HepG2 (cell line): Measurements from ENCODE around the gene ARFGAP3. TPM values are rescaled to one million over a fixed set of nuclear protein-coding genes. Genes with fewer than 3 reads are reported as not detected.

ENCODE experiments used
- ATAC-seq: fragments of 200-7000 bp; cut with Tn5 transposase; 3 replicates; pipeline ENCODE4 v1.9.1; 2020; ENCODE audit warnings: mild to moderate bottlenecking, moderate library complexity
- BruUV-seq: library from RNA; stranded (reverse); fragments of 400-500 nt; replicated peaks from 2 replicates; lab custom pipeline; 2021; lab: Mats Ljungman, UMichigan
- CTCF ChIA-PET: fragments of 300-600 bp; formaldehyde crosslinking; extraction: SDS; loops from one replicate; lab custom pipeline; 2021; ENCODE audit warnings: low total read pairs, inconsistent platforms, low intra/inter-chr PET ratio; lab: Yijun Ruan, JAX
- POLR2A ChIA-PET: fragments of 350-600 bp; sonication (Branson Sonifier 250); formaldehyde crosslinking; loops from one replicate; lab custom pipeline; 2020; ENCODE audit warnings: antibody characterized with exemption, inconsistent platforms; lab: Yijun Ruan, JAX
- DNase-seq: peaks from one replicate; pipeline ENCODE4 v3.0.0-alpha.2; 2015; ENCODE audit warnings: low spot score
- FAIRE-seq: peaks from 3 replicates; lab custom pipeline; 2011; peaks lifted over from hg19 to GRCh38; lab: Jason Lieb, UNC
- H2AFZ ChIP-seq: one replicate; pipeline ENCODE4 v1.6.1; 2011; ENCODE audit warnings: low read length, inconsistent platforms
- H3K27ac ChIP-seq: fragments of 300-600 bp; 3 replicates; pipeline ENCODE4 v1.8.0; 2011; ENCODE audit warnings: mixed run types, mild to moderate bottlenecking, mixed read lengths, low read length, inconsistent platforms; ENCODE audit not compliant: insufficient read depth; ENCODE audit errors: extremely low read length
- H3K27me3 ChIP-seq, 2 experiments: fragments of 200-600 bp in 1 of 2; 2 replicates in 1 of 2; 3 replicates in 1 of 2; pipeline versions ENCODE4 v1.6.0 to v1.8.0; 2011; ENCODE audit warnings: low read length in 2 of 2, mild to moderate bottlenecking in 2 of 2, moderate library complexity in 2 of 2, inconsistent platforms in 1 of 2; ENCODE audit not compliant: insufficient read depth in 2 of 2, control insufficient read depth in 1 of 2
- H3K36me3 ChIP-seq, 2 experiments: fragments of 200-600 bp in 1 of 2; replicated peaks in 1 of 2; 2 replicates in 1 of 2; 3 replicates in 1 of 2; pipeline versions ENCODE4 v1.5.1 to v1.8.0; 2011; ENCODE audit warnings: low read length in 2 of 2, inconsistent platforms in 1 of 2; ENCODE audit not compliant: insufficient read depth in 2 of 2, control insufficient read depth in 1 of 2
- H3K4me1 ChIP-seq: 2 replicates; pipeline ENCODE4 v1.5.1; 2012; ENCODE audit warnings: low read length, inconsistent platforms; ENCODE audit not compliant: insufficient read depth
- H3K4me2 ChIP-seq: 2 replicates; pipeline ENCODE4 v1.6.0; 2011; ENCODE audit warnings: low read depth, low read length, inconsistent platforms
- H3K4me3 ChIP-seq, 3 experiments: fragments of 200-600 bp in 1 of 3; sonication (generic), shearing (Covaris generic) in 1 of 3; replicated peaks in 1 of 3; 2 replicates each; pipeline ENCODE4 v1.5.1; 2011 to 2016; ENCODE audit warnings: low read length in 3 of 3, inconsistent platforms in 2 of 3, low read depth in 2 of 3, mild to moderate bottlenecking in 2 of 3, control low read depth in 1 of 3, mixed read lengths in 1 of 3; ENCODE audit not compliant: insufficient read depth in 1 of 3
- H3K79me2 ChIP-seq: one replicate; pipeline ENCODE4 v1.6.1; 2011; ENCODE audit warnings: low read length, inconsistent platforms; ENCODE audit not compliant: insufficient read depth
- H3K9ac ChIP-seq: 2 replicates; pipeline ENCODE4 v1.6.0; 2011; ENCODE audit warnings: mild to moderate bottlenecking, low read depth, low read length, inconsistent platforms; ENCODE audit not compliant: insufficient read depth
- H3K9me3 ChIP-seq: 2 replicates; pipeline ENCODE4 v1.5.1; 2012; ENCODE audit warnings: mild to moderate bottlenecking, low read length
- H4K20me1 ChIP-seq: 2 replicates; pipeline ENCODE4 v1.6.0; 2011; ENCODE audit warnings: inconsistent platforms, mild to moderate bottlenecking, low read length, moderate library complexity; ENCODE audit not compliant: insufficient read depth
- CEBPZ ChIP-seq: IDR thresholded peaks from 2 replicates; pipeline ENCODE4 v1.6.1; 2012; ENCODE audit warnings: low read length, improper control_type of control experiment
- HDAC2 ChIP-seq: sonication (generic); formaldehyde crosslinking; IDR thresholded peaks from 2 replicates; pipeline ENCODE4 v1.4.0; 2020; ENCODE audit warnings: missing genetic modification reagents
- HNF1A ChIP-seq, 2 experiments: sonication (generic) in 1 of 2; formaldehyde crosslinking in 1 of 2; IDR thresholded peaks; 2 replicates each; pipeline versions ENCODE4 v1.4.0 to v1.6.1; 2016 to 2020; ENCODE audit warnings: borderline replicate concordance in 1 of 2, low read depth in 1 of 2, mild to moderate bottlenecking in 1 of 2, missing genetic modification reagents in 1 of 2
- KLF13 ChIP-seq: sonication (generic); formaldehyde crosslinking; IDR thresholded peaks from 2 replicates; pipeline ENCODE4 v1.4.0; 2020; ENCODE audit warnings: mild to moderate bottlenecking, missing genetic modification reagents
- MAFG ChIP-seq: sonication (generic); formaldehyde crosslinking; IDR thresholded peaks from 2 replicates; pipeline ENCODE4 v1.5.1; 2020; ENCODE audit warnings: mild to moderate bottlenecking, missing genetic modification reagents
- SPEN ChIP-seq: sonication (generic); formaldehyde crosslinking; IDR thresholded peaks from 2 replicates; pipeline ENCODE4 v1.5.1; 2020; ENCODE audit warnings: low read depth, mild to moderate bottlenecking, missing genetic modification reagents
- TFAP4 ChIP-seq: sonication (generic); IDR thresholded peaks from 2 replicates; pipeline ENCODE4 v1.6.1; 2016; ENCODE audit warnings: low read depth, borderline replicate concordance
- ZBTB38 ChIP-seq: sonication (generic); formaldehyde crosslinking; IDR thresholded peaks from 2 replicates; pipeline ENCODE4 v1.5.1; 2020; ENCODE audit warnings: mild to moderate bottlenecking, missing genetic modification reagents
- ZNF33A ChIP-seq: sonication (generic); formaldehyde crosslinking; IDR thresholded peaks from 2 replicates; pipeline ENCODE4 v1.5.1; 2020; ENCODE audit warnings: missing genetic modification reagents, mild to moderate bottlenecking, moderate library complexity, borderline replicate concordance
- ZNF740 ChIP-seq: sonication (generic); formaldehyde crosslinking; IDR thresholded peaks from 2 replicates; pipeline ENCODE4 v1.4.0; 2020; ENCODE audit warnings: missing genetic modification reagents
- ZSCAN21 ChIP-seq: sonication (generic); formaldehyde crosslinking; IDR thresholded peaks from 2 replicates; pipeline ENCODE4 v1.8.0; 2022; ENCODE audit warnings: mild to moderate bottlenecking, missing genetic modification reagents, moderate library complexity, borderline replicate concordance
- WGBS: methylation state at CpG from one replicate; pipeline ENCODE4 v1.1.6; 2017; ENCODE audit warnings: low lambda C conversion rate; 5-methylcytosine and 5-hydroxymethylcytosine counted together
- in situ Hi-C: cut with HindIII; loops from 2 replicates; pipeline ENCODE4 v1.10.0; 2017; ENCODE audit warnings: low pct_unique_long_range_greater_than_20kb; ENCODE audit not compliant: extremely low pct_ligation_motif_present
- intact Hi-C: fragments of 100-400 bp; cut with micrococcal nuclease; formaldehyde crosslinking; loops from one replicate; pipeline ENCODE4 v1.10.0; 2022; ENCODE audit not compliant: unreplicated experiment
- polyA plus RNA-seq, 8 experiments: library from polyadenylated mRNA; depleted of rRNA in 3 of 8; stranded (reverse) in 7 of 8; unstranded in 1 of 8; fragments of >200 nt; fragmentation: Illumina TruSeq in 4 of 8; extraction: Trizol in 4 of 8; gene quantifications; 2 replicates each; pipeline versions ENCODE4 v1.2.1 to v1.2.3, GENCODE V29; 2011 to 2016; ENCODE audit warnings: low read depth in 4 of 8, missing spikeins in 1 of 8, mixed read lengths in 1 of 8; ENCODE audit not compliant: insufficient read depth in 1 of 8
- total RNA-seq, 5 experiments: library from RNA; depleted of rRNA; stranded (reverse); fragments of >200 nt; fragmentation: Illumina TruSeq; extraction: Trizol; gene quantifications; 2 replicates each; pipeline ENCODE4 v1.2.3, GENCODE V29; 2016; ENCODE audit warnings: low read depth in 1 of 5

Gene ARFGAP3
- total and polyA plus RNA-seq, 2 of the 13 experiments (the other 11 are each of a cell fraction or from before 2014, with no cell fraction given) = 41.7 to 61.6 TPM

- no peak for TF ChIP-seq ZNF740 (CRISPR knock-in tag)
- no peak for TF ChIP-seq CEBPZ
- 0 out of 2 replicates have a peak, but pooled peaks have one; percentile 19 for TF ChIP-seq ZBTB38 (CRISPR knock-in tag)
Measured at GRCh38 chr22:42893371-42894150, 36.5 kb upstream of the ARFGAP3 start (continued).

- WGBS = 98% methylated on average over 7 of the region's 10 CpGs
- intact Hi-C loops (no loop called here), in situ Hi-C loops (no loop called here)
- Histone ChIP-seq H3K79me2 (peaks cover 15% of the 10 kb centered on the region), H3K27ac (no peak overlapping the region), H3K4me1 (no peaks in the 10 kb centered on the region), H4K20me1 (peaks cover 7% of the 10 kb centered on the region), H3K4me2 (no peak overlapping the region), H3K27me3 (no peaks in the 10 kb centered on the region), H3K4me3 (no peak overlapping the region), H2AFZ (no peak overlapping the region), H3K36me3 (peaks cover 38 to 57% of the 10 kb centered on the region in 2 experiments), H3K9me3 (no peaks in the 10 kb centered on the region), H3K9ac (no peak overlapping the region)
- DNase-seq (no peak), ATAC-seq (no peak), FAIRE-seq (no peak)
- no TSS peak for BruUV-seq
- CTCF ChIA-PET = no interaction called here
- POLR2A ChIA-PET = no interaction called here
- no peak for TF ChIP-seq SPEN (CRISPR knock-in tag)
- no peak for TF ChIP-seq KLF13 (CRISPR knock-in tag)
- no peak for TF ChIP-seq ZNF33A
- no peak for TF ChIP-seq HNF1A (IDR thresholded peaks at IDR 0.05; ENCODE audit: low read depth)
- TF ChIP-seq HNF1A (CRISPR knock-in tag; IDR thresholded peaks at IDR 0.05; ENCODE audit: borderline replicate concordance) = no peak
- TF ChIP-seq ZSCAN21 (CRISPR knock-in tag) = no peak
- no peak for TF ChIP-seq MAFG (CRISPR knock-in tag)
- no peak for TF ChIP-seq HDAC2
- TF ChIP-seq TFAP4 = no peak
Measured at GRCh38 chr22:42892571-42893316, 35.7 kb upstream of the ARFGAP3 start.
